Hematopoietic multipotent progenitor cell treated with erythropoietin and hydrocortisone succinate and interleukin-3 and kit ligand, for 8 days (in vitro differentiated cells): ENCODE measurements around the gene METTL9.
"Not testable (repeated sequence)": the region's sequence is repeated elsewhere in the genome, so short reads cannot be mapped to it uniquely, and the experiment has no call there.

ENCODE experiments used
- DNase-seq: peaks from one replicate; pipeline ENCODE4 v3.0.0-alpha.2; 2015

The METTL9 gene

GRCh38 chr16:21639493-21639892 lies 40.1 kb downstream of the METTL9 start:
- DNase-seq = no peak

GRCh38 chr16:21641916-21642315 lies 42.5 kb downstream of the METTL9 start:
- DNase-seq = peak; percentile 7

GRCh38 chr16:21642861-21643260 lies 43.5 kb downstream of the METTL9 start:
- no peak for DNase-seq

GRCh38 chr16:21643785-21644184 lies 44.4 kb downstream of the METTL9 start:
- DNase-seq = peak; percentile 89

GRCh38 chr16:21644674-21645073 lies 45.3 kb downstream of the METTL9 start:
- no peak for DNase-seq

- DNase-seq = peak; percentile 25
These were observed 45.9 kb downstream of the METTL9 start for GRCh38 chr16:21645261-21645721.

- DNase-seq = no peak
These were observed 46.7 kb downstream of the METTL9 start for GRCh38 chr16:21646091-21646490.

GRCh38 chr16:21646721-21647561 lies 47.6 kb downstream of the METTL9 start:
- DNase-seq = no peak

- no peak for DNase-seq
These were observed 48.3 kb downstream of the METTL9 start for GRCh38 chr16:21647562-21648164.

- DNase-seq = not testable (repeated sequence)
These were observed 50.5 kb downstream of the METTL9 start for GRCh38 chr16:21649826-21650406.

- no peak for DNase-seq
These were observed 51.1 kb downstream of the METTL9 start for GRCh38 chr16:21650521-21650920.

GRCh38 chr16:21651515-21651914 lies 52.1 kb downstream of the METTL9 start:
- no peak for DNase-seq

GRCh38 chr16:21652453-21652852 lies 53.1 kb downstream of the METTL9 start, which contains the start of gene IGSF6:
Gene IGSF6, minus strand, starts transcription at chr16:21652608. Its CDS starts 10 bp downstream, at chr16:21652598.
- no peak for DNase-seq

- no peak for DNase-seq
These were observed 54.2 kb downstream of the METTL9 start for GRCh38 chr16:21653571-21653970.

GRCh38 chr16:21654466-21654865 lies 55.1 kb downstream of the METTL9 start:
- DNase-seq = no peak

- no peak for DNase-seq
These were observed 55.5 kb downstream of the METTL9 start for GRCh38 chr16:21654881-21655280.

GRCh38 chr16:21656795-21657768 lies 57.7 kb downstream of the METTL9 start:
- DNase-seq = peak; percentile 78

- no peak for DNase-seq
These were observed 59.7 kb downstream of the METTL9 start for GRCh38 chr16:21659124-21659523.

GRCh38 chr16:21663889-21664647 lies 64.7 kb downstream of the METTL9 start, which contains the start of gene OTOA:
Gene OTOA, plus strand, starts transcription at chr16:21663968. Its CDS starts 14,547 bp downstream, at chr16:21678515.
- DNase-seq = peak; percentile 12

GRCh38 chr16:21664801-21665492 lies 65.6 kb downstream of the METTL9 start:
- no peak for DNase-seq

GRCh38 chr16:21666772-21667171 lies 67.4 kb downstream of the METTL9 start:
- DNase-seq = no peak
